Mesendoderm (in vitro differentiated cells): ENCODE results near the gene ARSB.

Source experiments
- DNase-seq: peaks from one replicate; pipeline ENCODE4 v3.0.0; 2013
- H2AK5ac ChIP-seq: 2 replicates; pipeline ENCODE4 v1.6.1; 2013; ENCODE audit warnings: low read length, inconsistent platforms
- H2BK120ac ChIP-seq: 2 replicates; pipeline ENCODE4 v1.6.1; 2013; ENCODE audit warnings: low read depth, mild to moderate bottlenecking, low read length, moderate library complexity, mixed read lengths
- H2BK15ac ChIP-seq: replicated peaks from 2 replicates; pipeline ENCODE4 v1.6.1; 2013; ENCODE audit warnings: low read depth, mild to moderate bottlenecking, moderate library complexity
- H2BK5ac ChIP-seq: 2 replicates; pipeline ENCODE4 v1.6.1; 2013; ENCODE audit warnings: low read length, inconsistent platforms
- H3K18ac ChIP-seq: 2 replicates; pipeline ENCODE4 v1.6.1; 2013; ENCODE audit warnings: mild to moderate bottlenecking, low read length, mixed read lengths
- H3K23ac ChIP-seq: one replicate; pipeline ENCODE4 v1.6.1; 2013; ENCODE audit warnings: low read length
- H3K27ac ChIP-seq: 2 replicates; pipeline ENCODE4 v1.5.1; 2013; ENCODE audit warnings: low read depth, mild to moderate bottlenecking, inconsistent platforms, low read length, moderate library complexity
- H3K27me3 ChIP-seq: 2 replicates; pipeline ENCODE4 v1.6.1; 2013; ENCODE audit warnings: low read length, control low read depth, mild to moderate bottlenecking, inconsistent platforms; ENCODE audit not compliant: insufficient read depth, poor library complexity
- H3K36me3 ChIP-seq: 2 replicates; pipeline ENCODE4 v1.6.1; 2013; ENCODE audit warnings: low read length, inconsistent platforms; ENCODE audit not compliant: control insufficient read depth, insufficient read depth
- H3K4ac ChIP-seq: one replicate; pipeline ENCODE4 v1.6.1; 2013; ENCODE audit warnings: low read depth, mild to moderate bottlenecking, low read length, moderate library complexity
- H3K4me1 ChIP-seq: 2 replicates; pipeline ENCODE4 v1.6.1; 2013; ENCODE audit warnings: low read depth, low read length, inconsistent platforms; ENCODE audit not compliant: control insufficient read depth
- H3K4me2 ChIP-seq: 2 replicates; pipeline ENCODE4 v1.6.1; 2013; ENCODE audit warnings: low read length
- H3K4me3 ChIP-seq: 2 replicates; pipeline ENCODE4 v1.5.1; 2013; ENCODE audit warnings: mild to moderate bottlenecking, low read length
- H3K56ac ChIP-seq: one replicate; pipeline ENCODE4 v1.6.1; 2013; ENCODE audit warnings: low read length
- H3K79me1 ChIP-seq: 2 replicates; pipeline ENCODE4 v1.6.1; 2013; ENCODE audit warnings: low read length, inconsistent platforms
- H3K79me2 ChIP-seq: 2 replicates; pipeline ENCODE4 v1.6.1; 2013; ENCODE audit warnings: mild to moderate bottlenecking, low read length; ENCODE audit not compliant: control insufficient read depth, insufficient read depth
- H3K9ac ChIP-seq: 2 replicates; pipeline ENCODE4 v1.6.1; 2013; ENCODE audit warnings: low read length, inconsistent platforms
- H4K5ac ChIP-seq: one replicate; pipeline ENCODE4 v1.6.1; 2013; ENCODE audit warnings: low read length
- H4K8ac ChIP-seq: one replicate; pipeline ENCODE4 v1.6.1; 2013; ENCODE audit warnings: low read depth, mild to moderate bottlenecking, control low read depth, low read length, moderate library complexity
- WGBS: extraction: QIAGEN DNeasy Blood & Tissue Kit; methylation state at CpG from one replicate; pipeline ENCODE4 v1.1.7; 2013; ENCODE audit warnings: low lambda C conversion rate, missing lambda C conversion rate; ENCODE audit not compliant: insufficient coverage; ENCODE audit errors: extremely low coverage; 5-methylcytosine and 5-hydroxymethylcytosine counted together

Gene ARSB

DNA sequence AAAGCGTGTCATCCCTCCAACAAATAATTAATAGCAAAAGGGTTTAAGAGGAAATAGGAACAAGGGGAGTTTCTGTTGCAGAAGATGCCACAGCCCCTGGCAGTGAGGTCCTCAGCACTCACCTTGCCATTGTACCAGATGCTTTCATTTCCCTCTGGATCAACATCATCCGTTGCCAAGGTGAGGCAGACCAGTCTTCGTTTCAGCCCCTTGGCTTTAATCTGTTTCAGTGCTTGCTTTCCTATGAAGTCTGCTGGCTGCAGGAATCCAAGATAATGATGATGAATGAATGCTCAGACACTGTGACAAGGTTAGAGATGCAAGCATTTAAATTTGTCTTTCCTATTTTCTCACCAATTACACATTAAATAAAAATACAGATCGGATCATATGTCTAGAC, 20.0 kb upstream of the ARSB start:
- no peak overlapping the region for H3K27ac ChIP-seq

DNA sequence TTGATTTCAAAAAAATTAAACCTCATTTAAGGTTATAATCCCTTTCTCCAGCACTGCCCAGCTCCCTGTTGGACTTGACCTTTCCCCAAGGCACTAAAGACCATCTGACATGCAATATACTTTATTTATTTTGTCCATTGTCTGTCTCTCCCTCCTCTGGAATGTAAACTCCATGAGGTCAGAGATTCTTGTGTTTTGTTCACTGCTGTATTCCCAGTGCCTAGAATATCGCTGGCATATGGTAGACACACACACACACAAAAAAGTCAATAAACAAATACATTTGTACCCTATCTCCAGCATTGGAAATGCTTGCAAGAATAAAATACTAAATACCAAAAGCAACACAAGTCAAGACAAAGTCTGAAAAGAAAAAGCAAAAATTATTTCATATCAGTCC, 17.3 kb upstream of the ARSB start:
- Histone ChIP-seq H3K56ac (no peak overlapping the region), H3K27me3 (no peaks in the 10 kb centered on the region), H3K23ac (no peak overlapping the region), H3K79me1 (no peaks in the 10 kb centered on the region), H3K4me1 (no peaks in the 10 kb centered on the region), H3K4me2 (no peak overlapping the region), H3K18ac (no peak overlapping the region), H3K36me3 (no peaks in the 10 kb centered on the region), H2BK5ac (no peak overlapping the region), H4K5ac (no peak overlapping the region), H3K9ac (no peak overlapping the region), H4K8ac (no peak overlapping the region), H3K79me2 (no peaks in the 10 kb centered on the region), H2BK120ac (no peak overlapping the region), H3K27ac (no peak overlapping the region), H3K4ac (no peak overlapping the region), H2BK15ac (no peak overlapping the region), H3K4me3 (no peak overlapping the region), H2AK5ac (no peak overlapping the region)
- no peak for DNase-seq
- WGBS, result no CpG with 5 or more reads among the region's 1 CpG

More for the DNA sequence above, 20.0 kb upstream of the ARSB start:
- no peak for DNase-seq
- Histone ChIP-seq H3K18ac (no peak overlapping the region), H2BK15ac (no peak overlapping the region), H3K56ac (no peak overlapping the region), H3K27me3 (no peaks in the 10 kb centered on the region), H4K5ac (no peak overlapping the region), H3K23ac (no peak overlapping the region), H3K79me2 (no peaks in the 10 kb centered on the region), H3K4ac (no peak overlapping the region), H2BK120ac (no peak overlapping the region), H3K79me1 (no peaks in the 10 kb centered on the region), H3K9ac (no peak overlapping the region), H2AK5ac (no peak overlapping the region), H3K4me2 (no peak overlapping the region), H3K4me1 (no peaks in the 10 kb centered on the region), H4K8ac (no peak overlapping the region), H2BK5ac (no peak overlapping the region), H3K4me3 (no peak overlapping the region), H3K36me3 (no peaks in the 10 kb centered on the region)
- 100% methylated on average over 1 of the region's 4 CpGs for WGBS

DNA sequence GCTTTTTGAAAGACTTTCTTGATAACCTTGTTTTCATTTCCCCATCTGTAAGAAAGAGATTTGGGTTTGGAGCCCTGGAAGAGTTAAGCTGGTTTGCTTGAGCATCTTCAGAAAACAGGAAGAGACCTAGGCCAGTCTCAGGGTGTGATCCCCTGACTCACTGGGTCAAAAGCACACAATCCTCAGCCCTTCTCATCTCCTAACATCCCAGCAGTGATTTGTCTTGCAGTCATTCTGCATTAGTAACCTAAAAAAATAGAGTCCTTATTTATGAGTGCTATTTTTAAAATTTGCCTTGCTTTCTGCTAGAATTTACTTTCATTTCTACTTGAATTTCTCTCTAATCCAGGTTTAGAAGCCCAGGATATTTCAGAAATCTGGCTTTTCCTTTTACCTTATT, 16.4 kb upstream of the ARSB start:
- H3K4me3 ChIP-seq, result no peak overlapping the region
- H3K27ac ChIP-seq, result no peak overlapping the region
- no peak overlapping the region for H2BK120ac ChIP-seq
- H3K79me1 ChIP-seq, result no peaks in the 10 kb centered on the region
- no peak overlapping the region for H2AK5ac ChIP-seq
- no peak overlapping the region for H3K9ac ChIP-seq
- DNase-seq, result no peak
- no peaks in the 10 kb centered on the region for H3K4me1 ChIP-seq
- H3K4me2 ChIP-seq, result no peak overlapping the region
- no peak overlapping the region for H3K4ac ChIP-seq
- no peak overlapping the region for H3K56ac ChIP-seq
- H3K27me3 ChIP-seq, result no peaks in the 10 kb centered on the region
- H2BK15ac ChIP-seq, result no peak overlapping the region
- no peaks in the 10 kb centered on the region for H3K79me2 ChIP-seq
- H2BK5ac ChIP-seq, result no peak overlapping the region
- H4K8ac ChIP-seq, result no peak overlapping the region
- no peak overlapping the region for H4K5ac ChIP-seq
- H3K18ac ChIP-seq, result no peak overlapping the region
- H3K36me3 ChIP-seq, result no peaks in the 10 kb centered on the region
- H3K23ac ChIP-seq, result no peak overlapping the region

DNA sequence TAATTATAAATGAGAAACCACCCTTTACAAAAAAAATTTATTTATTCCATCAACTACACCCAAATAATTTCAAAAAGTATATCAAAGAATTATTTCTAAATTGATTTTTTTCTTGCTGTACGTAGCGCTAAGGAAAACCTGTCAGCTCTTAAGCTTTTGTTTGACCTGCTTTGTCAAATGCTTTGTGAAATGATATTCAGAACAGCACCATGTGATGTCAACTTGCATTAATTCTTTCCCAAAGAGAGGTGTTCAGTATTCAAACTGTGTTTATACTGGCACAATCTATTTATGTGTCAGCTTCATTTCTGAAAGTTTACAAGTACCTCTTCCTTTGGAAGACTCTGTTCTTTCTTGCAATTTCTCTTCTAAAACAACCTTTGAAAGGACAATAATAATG, 12.0 kb upstream of the ARSB start:
- Histone ChIP-seq H3K79me1 (no peaks in the 10 kb centered on the region), H3K79me2 (no peaks in the 10 kb centered on the region), H3K9ac (no peak overlapping the region), H3K4ac (no peak overlapping the region), H2AK5ac (no peak overlapping the region), H3K27me3 (no peaks in the 10 kb centered on the region), H3K18ac (no peak overlapping the region), H3K36me3 (no peaks in the 10 kb centered on the region), H3K23ac (no peak overlapping the region), H3K4me1 (no peaks in the 10 kb centered on the region), H2BK5ac (no peak overlapping the region), H3K27ac (no peak overlapping the region), H3K4me3 (no peak overlapping the region), H2BK15ac (no peak overlapping the region), H3K56ac (no peak overlapping the region), H4K5ac (no peak overlapping the region), H3K4me2 (no peak overlapping the region), H4K8ac (no peak overlapping the region), H2BK120ac (no peak overlapping the region)
- no peak for DNase-seq
- WGBS, result no CpG with 5 or more reads among the region's 2 CpGs

DNA sequence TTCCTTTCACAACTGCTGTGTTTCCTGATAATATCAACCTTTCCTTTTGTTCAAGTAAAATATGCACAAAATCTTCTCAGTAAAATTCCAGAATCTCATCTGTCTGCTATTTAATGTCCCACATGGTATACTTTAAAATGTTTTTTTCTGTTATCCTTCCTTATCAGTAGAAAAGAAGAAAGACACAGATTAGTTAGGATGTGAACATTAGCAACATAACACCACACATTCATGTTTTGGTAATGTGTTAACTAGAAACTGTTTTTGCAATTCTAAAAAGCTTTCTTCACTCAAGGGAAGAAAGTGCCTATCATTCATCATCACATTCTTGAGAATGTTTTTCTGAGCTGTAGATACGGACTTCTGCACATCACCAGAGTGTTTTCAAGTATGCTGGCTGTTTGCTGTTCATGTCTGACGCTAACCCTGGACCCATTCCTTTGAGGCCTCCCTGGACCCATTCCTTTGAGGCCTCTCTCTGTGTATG, 10.5 kb upstream of the ARSB start:
- H3K79me2 ChIP-seq, result no peaks in the 10 kb centered on the region
- no peak overlapping the region for H3K27ac ChIP-seq
- no peak overlapping the region for H2BK15ac ChIP-seq
- no peak overlapping the region for H3K18ac ChIP-seq
- H3K4me1 ChIP-seq, result no peaks in the 10 kb centered on the region
- no peak overlapping the region for H3K4me2 ChIP-seq
- H3K27me3 ChIP-seq, result no peaks in the 10 kb centered on the region
- no peak overlapping the region for H3K4me3 ChIP-seq
- no peak overlapping the region for H4K8ac ChIP-seq
- H4K5ac ChIP-seq, result no peak overlapping the region
- no peak overlapping the region for H2AK5ac ChIP-seq
- no peak overlapping the region for H3K23ac ChIP-seq
- H3K4ac ChIP-seq, result no peak overlapping the region
- no peak for DNase-seq
- no peak overlapping the region for H2BK5ac ChIP-seq
- no peaks in the 10 kb centered on the region for H3K36me3 ChIP-seq
- no peak overlapping the region for H3K9ac ChIP-seq
- no peaks in the 10 kb centered on the region for H3K79me1 ChIP-seq
- H3K56ac ChIP-seq, result no peak overlapping the region
- H2BK120ac ChIP-seq, result no peak overlapping the region
- WGBS, result no CpG with 5 or more reads among the region's 2 CpGs

DNA sequence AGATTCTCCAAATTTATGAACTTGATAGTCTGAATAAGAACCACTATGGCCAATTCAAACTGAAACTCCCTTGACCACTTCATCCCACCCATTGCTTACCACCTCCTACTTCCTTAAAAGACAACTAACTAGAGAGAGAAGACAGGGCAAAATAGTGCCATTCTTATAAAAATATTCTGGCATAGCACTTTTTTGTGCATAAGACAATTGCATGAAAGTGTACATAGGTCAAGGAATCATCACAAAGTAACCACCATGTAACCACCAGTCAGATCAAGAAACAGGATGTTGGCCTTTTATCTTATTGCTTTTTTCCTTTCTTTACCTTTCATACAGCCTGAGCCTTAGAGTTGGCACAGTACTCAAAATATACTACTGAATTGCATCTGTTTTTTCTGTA, 8.1 kb upstream of the ARSB start:
- Histone ChIP-seq H3K4me3 (no peak overlapping the region), H3K27ac (no peak overlapping the region), H3K79me2 (no peaks in the 10 kb centered on the region), H2AK5ac (no peak overlapping the region), H3K79me1 (no peaks in the 10 kb centered on the region), H3K18ac (no peak overlapping the region), H2BK15ac (no peak overlapping the region), H4K8ac (no peak overlapping the region), H3K27me3 (no peaks in the 10 kb centered on the region), H3K9ac (no peak overlapping the region), H3K4ac (no peak overlapping the region), H3K4me2 (no peak overlapping the region), H4K5ac (no peak overlapping the region), H3K56ac (no peak overlapping the region), H3K23ac (no peak overlapping the region), H3K4me1 (no peaks in the 10 kb centered on the region), H2BK120ac (no peak overlapping the region), H3K36me3 (no peaks in the 10 kb centered on the region), H2BK5ac (no peak overlapping the region)
- no peak for DNase-seq
